ACHN (cell line): ENCODE results near the gene MCF2L2.

Source experiments
- DNase-seq: peaks from one replicate; pipeline ENCODE4 v3.0.0-alpha.2; 2015
- in situ Hi-C: cut with HindIII; loops from 2 replicates; pipeline ENCODE4 v1.10.0; 2017; ENCODE audit warnings: low sequenced_read_pairs, low pct_ligation_motif_present, low pct_unique_long_range_greater_than_20kb

MCF2L2 gene

GRCh38 chr3:183349421-183350157 lies 78.8 kb downstream of the MCF2L2 start:
- no peak for DNase-seq
- in situ Hi-C loops: no loop called here

- DNase-seq: no peak
- in situ Hi-C loops: no loop called here
Observed at GRCh38 chr3:183342824-183343223, 85.6 kb downstream of the MCF2L2 start.

- no peak for DNase-seq
- in situ Hi-C loops: no loop called here
Observed at GRCh38 chr3:183341545-183342288, 86.7 kb downstream of the MCF2L2 start.

GRCh38 chr3:183340222-183340621 lies 88.2 kb downstream of the MCF2L2 start:
- in situ Hi-C loops: no loop called here
- no peak for DNase-seq

- DNase-seq: no peak
- in situ Hi-C loops: no loop called here
Observed at GRCh38 chr3:183339461-183340086, 88.8 kb downstream of the MCF2L2 start.

- DNase-seq: no peak
- in situ Hi-C loops: no loop called here
Observed at GRCh38 chr3:183338520-183338919, 89.9 kb downstream of the MCF2L2 start.

- in situ Hi-C loops: no loop called here
- DNase-seq: no peak
Observed at GRCh38 chr3:183332487-183332886, 95.9 kb downstream of the MCF2L2 start.

- DNase-seq: no peak
- in situ Hi-C loops: no loop called here
Observed at GRCh38 chr3:183331498-183331897, 96.9 kb downstream of the MCF2L2 start.

- DNase-seq: no peak
- in situ Hi-C loops: no loop called here
Observed at GRCh38 chr3:183330881-183331280, 97.5 kb downstream of the MCF2L2 start.

- in situ Hi-C loops: no loop called here
- DNase-seq: no peak
Observed at GRCh38 chr3:183329543-183329942, 98.9 kb downstream of the MCF2L2 start.

GRCh38 chr3:183328823-183329222 lies 99.6 kb downstream of the MCF2L2 start:
- in situ Hi-C loops: no loop called here
- DNase-seq: peak; percentile 8

- DNase-seq: no peak
- in situ Hi-C loops: no loop called here
Observed at GRCh38 chr3:183328164-183328563, 100.3 kb downstream of the MCF2L2 start.

GRCh38 chr3:183327343-183327742 lies 101.1 kb downstream of the MCF2L2 start:
- no peak for DNase-seq
- in situ Hi-C loops: no loop called here

GRCh38 chr3:183324083-183324482 lies 104.3 kb downstream of the MCF2L2 start:
- in situ Hi-C loops: no loop called here
- no peak for DNase-seq

GRCh38 chr3:183319371-183319770 lies 109.0 kb downstream of the MCF2L2 start:
- no peak for DNase-seq
- in situ Hi-C loops: no loop called here

- in situ Hi-C loops: no loop called here
- no peak for DNase-seq
Observed at GRCh38 chr3:183318877-183319276, 109.5 kb downstream of the MCF2L2 start.

- in situ Hi-C loops: no loop called here
- no peak for DNase-seq
Observed at GRCh38 chr3:183317886-183318865, 110.2 kb downstream of the MCF2L2 start.

GRCh38 chr3:183317271-183317670 lies 111.1 kb downstream of the MCF2L2 start:
- DNase-seq: no peak
- in situ Hi-C loops: no loop called here

- in situ Hi-C loops: no loop called here
Observed at GRCh38 chr3:183315739-183316138, 112.7 kb downstream of the MCF2L2 start.

More at GRCh38 chr3:183315739-183316138, 112.7 kb downstream of the MCF2L2 start:
- no peak for DNase-seq
